Activated CD4-positive, alpha-beta memory T cell treated with anti-CD3 and anti-CD28 coated beads, Interleukin-2, amount 10 ng/mL, durations not matched to agents 7 days and 5 days (primary cell): ENCODE results near the gene RABIF. TPM values are rescaled to one million over a fixed set of nuclear protein-coding genes. Genes with fewer than 3 reads are reported as not detected.

Experiments used
- CTCF ChIA-PET: fragments of 350-600 bp; sonication (Branson Sonifier 250); formaldehyde crosslinking; loops from one replicate; lab custom pipeline; 2021; ENCODE audit warnings: antibody characterized with exemption, inconsistent platforms; lab: Charles Lee
- POLR2A ChIA-PET: fragments of 350-600 bp; sonication (Branson Sonifier 250); formaldehyde crosslinking; loops from one replicate; lab custom pipeline; 2021; ENCODE audit warnings: antibody characterized with exemption; lab: Charles Lee
- DNase-seq: peaks from one replicate; pipeline ENCODE4 v3.0.0-alpha.2; 2020
- H3K27ac Mint-ChIP-seq: one replicate; pipeline ENCODE4 v1.8.0; 2021; ENCODE audit warnings: mild to moderate bottlenecking, mixed read lengths
- H3K27me3 Mint-ChIP-seq: one replicate; pipeline ENCODE4 v1.8.0; 2021; ENCODE audit warnings: mixed read lengths
- H3K36me3 Mint-ChIP-seq: one replicate; pipeline ENCODE4 v1.8.0; 2021; ENCODE audit warnings: low read depth, mixed read lengths
- H3K4me1 Mint-ChIP-seq: one replicate; pipeline ENCODE4 v1.8.0; 2021; ENCODE audit warnings: mixed read lengths
- H3K4me3 Mint-ChIP-seq: one replicate; pipeline ENCODE4 v1.8.0; 2021; ENCODE audit warnings: mild to moderate bottlenecking, mixed read lengths
- H3K9me3 Mint-ChIP-seq: one replicate; pipeline ENCODE4 v1.8.0; 2021; ENCODE audit warnings: mixed read lengths
- total RNA-seq, 2 experiments: library from RNA; stranded (reverse); gene quantifications; one replicate each; pipeline ENCODE4 v1.2.3, GENCODE V29; 2021

RABIF gene
- total RNA-seq, 2 experiments from 2014 or later = 12.9 to 13.1 TPM

GRCh38 chr1:202861420-202862132 lies 27.4 kb downstream of the RABIF start:
- H3K27me3 Mint-ChIP-seq = peaks cover 64% of the 10 kb centered on the region
- POLR2A ChIA-PET = interaction anchor here (0.8 to 1.6 kb wide), 2 partner anchors 27 to 68 kb away, joined by 3 to 4 read pairs; no protein-coding TSS in a partner anchor

GRCh38 chr1:202860744-202861419 lies 28.1 kb downstream of the RABIF start:
- Mint-ChIP-seq H3K27me3 (peaks cover 60% of the 10 kb centered on the region), H3K36me3 (peaks cover 2% of the 10 kb centered on the region), H3K27ac (no peak overlapping the region), H3K9me3 (no peaks in the 10 kb centered on the region), H3K4me1 (peaks cover 10% of the 10 kb centered on the region), H3K4me3 (peak overlapping the region; percentile 54)
- ChIA-PET POLR2A (interaction anchor here (1.0 to 1.6 kb wide), 2 partner anchors 27 to 28 kb away, joined by 3 to 4 read pairs; no protein-coding TSS in a partner anchor), CTCF (interaction anchor here (1.0 kb wide), 1 partner anchor 9 kb away, joined by 3 read pairs; no protein-coding TSS in a partner anchor)
- no peak for DNase-seq

More at GRCh38 chr1:202861420-202862132, 27.4 kb downstream of the RABIF start:
- Mint-ChIP-seq H3K9me3 (no peaks in the 10 kb centered on the region), H3K27ac (no peak overlapping the region), H3K36me3 (peaks cover 2% of the 10 kb centered on the region), H3K4me3 (peak overlapping the region; percentile 54), H3K4me1 (peaks cover 10% of the 10 kb centered on the region)
- peak; percentile 46 for DNase-seq
- CTCF ChIA-PET = interaction anchor here (1.0 kb wide), 2 partner anchors 9 to 15 kb away, joined by 3 read pairs; no protein-coding TSS in a partner anchor

GRCh38 chr1:202858789-202859414 lies 30.0 kb downstream of the RABIF start:
- Mint-ChIP-seq H3K4me3 (no peak overlapping the region), H3K27me3 (peaks cover 46% of the 10 kb centered on the region), H3K36me3 (peaks cover 2% of the 10 kb centered on the region), H3K9me3 (no peaks in the 10 kb centered on the region), H3K4me1 (peaks cover 10% of the 10 kb centered on the region), H3K27ac (no peak overlapping the region)
- ChIA-PET POLR2A (no interaction called here), CTCF (no interaction called here)
- no peak for DNase-seq

- ChIA-PET POLR2A (no interaction called here), CTCF (no interaction called here)
- Mint-ChIP-seq H3K9me3 (no peaks in the 10 kb centered on the region), H3K36me3 (peaks cover 2% of the 10 kb centered on the region), H3K4me3 (no peak overlapping the region), H3K27ac (no peak overlapping the region), H3K27me3 (peaks cover 41% of the 10 kb centered on the region), H3K4me1 (peaks cover 10% of the 10 kb centered on the region)
- no peak for DNase-seq
Measured at GRCh38 chr1:202858331-202858730, 30.6 kb downstream of the RABIF start.

- Mint-ChIP-seq H3K27me3 (peaks cover 29% of the 10 kb centered on the region), H3K9me3 (no peaks in the 10 kb centered on the region), H3K27ac (no peak overlapping the region), H3K36me3 (peaks cover 2% of the 10 kb centered on the region), H3K4me3 (no peak overlapping the region), H3K4me1 (peaks cover 13% of the 10 kb centered on the region)
- ChIA-PET CTCF (interaction anchor here (0.8 kb wide), 1 partner anchor 285 kb away, joined by 3 read pairs; no protein-coding TSS in a partner anchor), POLR2A (no interaction called here)
- DNase-seq = no peak
Measured at GRCh38 chr1:202857136-202857610, 31.8 kb downstream of the RABIF start.

GRCh38 chr1:202856014-202856413 lies 32.9 kb downstream of the RABIF start:
- ChIA-PET POLR2A (interaction anchor here (1.8 kb wide), 1 partner anchor 19 kb away, joined by 5 read pairs; no protein-coding TSS in a partner anchor), CTCF (no interaction called here)
- peaks cover 18% of the 10 kb centered on the region for H3K27me3 Mint-ChIP-seq
- no peak for DNase-seq
- peaks cover 2% of the 10 kb centered on the region for H3K36me3 Mint-ChIP-seq
- no peak overlapping the region for H3K27ac Mint-ChIP-seq
- no peak overlapping the region for H3K4me3 Mint-ChIP-seq
- H3K9me3 Mint-ChIP-seq = no peaks in the 10 kb centered on the region
- peaks cover 7% of the 10 kb centered on the region for H3K4me1 Mint-ChIP-seq

- Mint-ChIP-seq H3K4me1 (peaks cover 7% of the 10 kb centered on the region), H3K4me3 (no peak overlapping the region), H3K9me3 (no peaks in the 10 kb centered on the region), H3K27ac (no peak overlapping the region), H3K36me3 (peaks cover 1% of the 10 kb centered on the region), H3K27me3 (peaks cover 9% of the 10 kb centered on the region)
- no peak for DNase-seq
- ChIA-PET CTCF (interaction anchor here (1.1 kb wide), 1 partner anchor 104 kb away, joined by 3 read pairs; no protein-coding TSS in a partner anchor), POLR2A (interaction anchor here (1.4 kb wide), 1 partner anchor 30 kb away, joined by 3 read pairs; no protein-coding TSS in a partner anchor)
Measured at GRCh38 chr1:202854787-202855186, 34.2 kb downstream of the RABIF start.

- ChIA-PET CTCF (interaction anchor here (0.6 to 2.2 kb wide), 6 partner anchors 9 to 138 kb away, joined by 3 to 7 read pairs (median 4); no protein-coding TSS in a partner anchor), POLR2A (interaction anchor here (1.9 kb wide), 1 partner anchor 16 kb away, joined by 5 read pairs; no protein-coding TSS in a partner anchor)
- Mint-ChIP-seq H3K4me3 (no peak overlapping the region), H3K27ac (no peak overlapping the region), H3K9me3 (no peaks in the 10 kb centered on the region), H3K36me3 (no peaks in the 10 kb centered on the region), H3K27me3 (no peaks in the 10 kb centered on the region), H3K4me1 (peaks cover 17% of the 10 kb centered on the region)
- peak; percentile 61 for DNase-seq
Measured at GRCh38 chr1:202852163-202852904, 36.6 kb downstream of the RABIF start.

GRCh38 chr1:202850593-202851362 lies 38.2 kb downstream of the RABIF start:
- Mint-ChIP-seq H3K9me3 (no peaks in the 10 kb centered on the region), H3K27ac (no peak overlapping the region), H3K4me3 (no peak overlapping the region), H3K36me3 (no peaks in the 10 kb centered on the region), H3K27me3 (no peaks in the 10 kb centered on the region), H3K4me1 (peaks cover 19% of the 10 kb centered on the region)
- ChIA-PET CTCF (interaction anchor here (0.6 to 2.2 kb wide), 5 partner anchors 15 to 304 kb away, joined by 3 to 7 read pairs (median 4); partner anchors contain the start of gene TMEM183A), POLR2A (interaction anchor here (1.9 kb wide), 1 partner anchor 15 kb away, joined by 5 read pairs; no protein-coding TSS in a partner anchor)
- DNase-seq = no peak

GRCh38 chr1:202848191-202848542 lies 40.8 kb downstream of the RABIF start:
- no peaks in the 10 kb centered on the region for H3K27me3 Mint-ChIP-seq
- H3K9me3 Mint-ChIP-seq = no peaks in the 10 kb centered on the region
- peak overlapping the region; percentile 2 for H3K27ac Mint-ChIP-seq
- H3K36me3 Mint-ChIP-seq = no peaks in the 10 kb centered on the region
- ChIA-PET POLR2A (interaction anchor here (0.8 to 1.2 kb wide), 3 partner anchors 10 to 13 kb away, joined by 3 to 4 read pairs (median 3); no protein-coding TSS in a partner anchor), CTCF (interaction anchor here (1.2 to 1.3 kb wide), 2 partner anchors 97 to 151 kb away, joined by 3 read pairs; no protein-coding TSS in a partner anchor)
- H3K4me1 Mint-ChIP-seq = peaks cover 19% of the 10 kb centered on the region
- DNase-seq = no peak
- H3K4me3 Mint-ChIP-seq = no peak overlapping the region

GRCh38 chr1:202844935-202845334 lies 44.0 kb downstream of the RABIF start:
- CTCF ChIA-PET = no interaction called here
- POLR2A ChIA-PET = no interaction called here

More at GRCh38 chr1:202844935-202845334, 44.0 kb downstream of the RABIF start:
- H3K4me1 Mint-ChIP-seq = peaks cover 12% of the 10 kb centered on the region
- no peaks in the 10 kb centered on the region for H3K27me3 Mint-ChIP-seq
- no peaks in the 10 kb centered on the region for H3K36me3 Mint-ChIP-seq
- H3K9me3 Mint-ChIP-seq = no peaks in the 10 kb centered on the region
- no peak overlapping the region for H3K27ac Mint-ChIP-seq
- H3K4me3 Mint-ChIP-seq = no peak overlapping the region
- DNase-seq = no peak
